Activated B cell treated with CpG ODN at 0.5 μM for 24 hours (primary cell): Measurements from ENCODE around the gene MRPL17. TPM values are rescaled to one million over a fixed set of nuclear protein-coding genes. Genes with fewer than 3 reads are reported as not detected.
A peak's percentile ranks its signal among the peaks of the same experiment; 100 is the strongest.

Experiments used
- ATAC-seq: fragments of 200-7000 bp; cut with Tn5 transposase; one replicate; pipeline ENCODE4 v1.10.0; 2021; ENCODE audit warnings: low read depth, mild to moderate bottlenecking, moderate library complexity
- CTCF ChIA-PET: fragments of 350-600 bp; sonication (Branson Sonifier 250); formaldehyde crosslinking; loops from one replicate; lab custom pipeline; 2021; ENCODE audit warnings: antibody characterized with exemption; lab: Charles Lee
- POLR2A ChIA-PET: fragments of 350-600 bp; sonication (Branson Sonifier 250); formaldehyde crosslinking; loops from one replicate; lab custom pipeline; 2021; ENCODE audit warnings: antibody characterized with exemption; lab: Charles Lee
- DNase-seq: peaks from one replicate; pipeline ENCODE4 v3.0.0; 2022
- H3K27ac Mint-ChIP-seq: one replicate; pipeline ENCODE4 v1.8.0; 2020; ENCODE audit warnings: mixed read lengths
- H3K27me3 Mint-ChIP-seq: one replicate; pipeline ENCODE4 v1.8.0; 2021; ENCODE audit warnings: mixed read lengths
- H3K36me3 Mint-ChIP-seq: one replicate; pipeline ENCODE4 v1.8.0; 2021; ENCODE audit warnings: low read depth, mixed read lengths
- H3K4me1 Mint-ChIP-seq: one replicate; pipeline ENCODE4 v1.8.0; 2021; ENCODE audit warnings: mixed read lengths
- H3K4me3 Mint-ChIP-seq: one replicate; pipeline ENCODE4 v1.8.0; 2020; ENCODE audit warnings: mild to moderate bottlenecking, mixed read lengths
- H3K9me3 Mint-ChIP-seq: one replicate; pipeline ENCODE4 v1.8.0; 2020; ENCODE audit warnings: mixed read lengths
- CTCF ChIP-seq: fragments of 200-600 bp; IDR thresholded peaks from one replicate; pipeline ENCODE4 v1.8.0; 2022; ENCODE audit warnings: antibody characterized with exemption, mild to moderate bottlenecking
- intact Hi-C: fragments of 100-400 bp; cut with micrococcal nuclease; formaldehyde crosslinking; loops from one replicate; pipeline ENCODE4 v1.15.1; 2024
- total RNA-seq: library from RNA; stranded (reverse); gene quantifications from 2 replicates; pipeline ENCODE4 v1.2.3, GENCODE V29; 2022

The MRPL17 gene
- total RNA-seq, 1 donor from 2014 or later: 34.1 TPM

- ATAC-seq: no peak
- CTCF ChIA-PET: interaction anchor here (0.6 to 3.1 kb wide), 15 partner anchors 9 to 304 kb away, joined by 3 to 53 read pairs (median 7); partner anchors contain the start of genes ILK, TAF10 and TPP1
- no peaks in the 10 kb centered on the region for H3K9me3 Mint-ChIP-seq
- no peak for DNase-seq
- H3K27ac Mint-ChIP-seq: peak overlapping the region; percentile 98
- no peak for TF ChIP-seq CTCF
- intact Hi-C loops: loop anchor here (5.0 kb wide), 1 partner anchor 35 kb away; no protein-coding TSS in a partner anchor
- peak overlapping the region; percentile 99 for H3K4me3 Mint-ChIP-seq
- H3K36me3 Mint-ChIP-seq: peaks cover 26% of the 10 kb centered on the region
- H3K27me3 Mint-ChIP-seq: no peaks in the 10 kb centered on the region
- POLR2A ChIA-PET: interaction anchor here (0.9 to 3.5 kb wide), 7 partner anchors 34 to 292 kb away, joined by 3 to 49 read pairs (median 17); partner anchors contain the start of genes ARFIP2, ILK, RRP8 and SMPD1
- H3K4me1 Mint-ChIP-seq: peaks cover 24% of the 10 kb centered on the region
These were observed 577 bp downstream of the MRPL17 start for GRCh38 chr11:6682591-6682935.

GRCh38 chr11:6681949-6682348, 1.2 kb downstream of the MRPL17 start:
- CTCF ChIA-PET: interaction anchor here (1.2 to 3.1 kb wide), 4 partner anchors 14 to 151 kb away, joined by 3 to 53 read pairs (median 8); no protein-coding TSS in a partner anchor
- Mint-ChIP-seq H3K27ac (peak overlapping the region; percentile 98), H3K27me3 (no peaks in the 10 kb centered on the region), H3K9me3 (no peaks in the 10 kb centered on the region), H3K4me1 (peaks cover 24% of the 10 kb centered on the region), H3K4me3 (peak overlapping the region; percentile 99), H3K36me3 (peaks cover 26% of the 10 kb centered on the region)
- DNase-seq (no peak), ATAC-seq (no peak)
- no peak for TF ChIP-seq CTCF
- intact Hi-C loops: loop anchor here (5.0 kb wide), 1 partner anchor 35 kb away; no protein-coding TSS in a partner anchor
- POLR2A ChIA-PET: interaction anchor here (1.7 to 3.5 kb wide), 4 partner anchors 63 to 200 kb away, joined by 17 to 49 read pairs (median 37); partner anchors contain the start of genes ARFIP2, ILK, RRP8 and TAF10

GRCh38 chr11:6681505-6681904, 1.6 kb downstream of the MRPL17 start:
- Mint-ChIP-seq H3K27ac (peak overlapping the region; percentile 31), H3K4me1 (peaks cover 24% of the 10 kb centered on the region), H3K36me3 (peaks cover 26% of the 10 kb centered on the region), H3K27me3 (no peaks in the 10 kb centered on the region), H3K9me3 (no peaks in the 10 kb centered on the region), H3K4me3 (peak overlapping the region; percentile 44)
- ChIA-PET POLR2A (interaction anchor here (3.4 to 3.5 kb wide), 3 partner anchors 63 to 78 kb away, joined by 36 to 49 read pairs (median 38); partner anchors contain the start of genes ILK, RRP8, TAF10 and TPP1), CTCF (interaction anchor here (1.0 to 3.1 kb wide), 3 partner anchors 14 to 150 kb away, joined by 3 to 53 read pairs (median 8); partner anchors contain the start of gene TAF10)
- TF ChIP-seq CTCF: no peak
- no peak for DNase-seq
- ATAC-seq: no peak
- intact Hi-C loops: loop anchor here (5.0 kb wide), 1 partner anchor 34 kb away; no protein-coding TSS in a partner anchor

GRCh38 chr11:6677018-6677417, 6.1 kb downstream of the MRPL17 start:
- H3K27ac Mint-ChIP-seq: no peak overlapping the region
- CTCF ChIA-PET: no interaction called here
- no peak overlapping the region for H3K4me3 Mint-ChIP-seq
- POLR2A ChIA-PET: interaction anchor here (0.6 kb wide), 1 partner anchor 843 kb away, joined by 3 read pairs; no protein-coding TSS in a partner anchor
- no peak for DNase-seq
- intact Hi-C loops: no loop called here
- ATAC-seq: no peak
- TF ChIP-seq CTCF: no peak
- peaks cover 8% of the 10 kb centered on the region for H3K4me1 Mint-ChIP-seq
- H3K27me3 Mint-ChIP-seq: no peaks in the 10 kb centered on the region
- no peaks in the 10 kb centered on the region for H3K9me3 Mint-ChIP-seq
- peaks cover 14% of the 10 kb centered on the region for H3K36me3 Mint-ChIP-seq

- Mint-ChIP-seq H3K27me3 (peaks cover 2% of the 10 kb centered on the region), H3K9me3 (no peaks in the 10 kb centered on the region), H3K36me3 (peaks cover 2% of the 10 kb centered on the region), H3K27ac (no peak overlapping the region), H3K4me1 (no peaks in the 10 kb centered on the region), H3K4me3 (no peak overlapping the region)
- ATAC-seq (no peak), DNase-seq (no peak)
- no peak for TF ChIP-seq CTCF
- CTCF ChIA-PET: interaction anchor here (2.0 kb wide), 1 partner anchor 8 kb away, joined by 8 read pairs; the partner anchor contains the start of gene MRPL17
- POLR2A ChIA-PET: no interaction called here
- intact Hi-C loops: no loop called here
These were observed 8.3 kb downstream of the MRPL17 start for GRCh38 chr11:6674862-6675261.
